Measurements from ENCODE around the gene TMEM44.
"Not testable (repeated sequence)": the region's sequence is repeated elsewhere in the genome, so short reads cannot be mapped to it uniquely, and the experiment has no call there.

The TMEM44 gene

GRCh38 chr3:194608981-194609380 lies 24.2 kb downstream of the TMEM44 start:
- DNase-seq: no peak

DNA sequence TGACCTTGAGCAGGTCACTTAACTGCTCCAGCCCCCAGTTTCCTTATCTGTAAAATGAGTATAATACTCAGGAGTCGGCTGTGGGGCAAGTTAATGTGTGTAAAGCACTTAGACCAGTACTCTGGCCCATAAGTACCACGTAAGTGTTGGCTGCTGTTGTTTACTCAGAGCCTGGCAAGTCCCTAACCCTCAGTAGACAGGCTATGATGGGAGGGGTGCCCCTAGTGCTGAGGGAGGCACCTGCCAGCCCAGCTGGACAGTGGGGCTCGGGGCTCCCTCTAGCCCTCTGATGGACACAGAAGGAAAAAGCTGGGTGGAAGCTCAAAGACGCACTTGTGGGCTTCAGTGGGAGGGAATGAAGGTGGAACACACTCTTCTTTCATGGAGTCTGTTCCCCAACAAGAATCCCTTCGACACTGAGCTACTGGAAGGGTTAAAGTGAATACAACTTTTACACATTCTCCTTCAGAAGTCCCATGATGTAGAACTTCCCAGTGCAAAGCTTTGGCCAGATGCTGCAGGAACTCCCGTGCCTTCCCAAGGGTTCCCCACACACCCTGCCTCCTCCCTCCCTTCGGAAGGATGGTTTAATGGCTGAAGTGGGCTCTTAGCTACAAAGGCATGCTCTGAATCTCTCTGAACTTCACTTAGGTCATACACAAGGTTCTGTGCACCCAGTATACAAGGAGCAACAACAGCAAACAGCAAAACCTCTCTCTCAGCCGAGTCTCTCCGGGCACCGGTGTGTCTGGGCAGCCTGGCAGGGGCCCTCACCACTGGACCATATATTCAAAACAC lies 25.4 kb downstream of the TMEM44 start:
- no peak for DNase-seq

DNA sequence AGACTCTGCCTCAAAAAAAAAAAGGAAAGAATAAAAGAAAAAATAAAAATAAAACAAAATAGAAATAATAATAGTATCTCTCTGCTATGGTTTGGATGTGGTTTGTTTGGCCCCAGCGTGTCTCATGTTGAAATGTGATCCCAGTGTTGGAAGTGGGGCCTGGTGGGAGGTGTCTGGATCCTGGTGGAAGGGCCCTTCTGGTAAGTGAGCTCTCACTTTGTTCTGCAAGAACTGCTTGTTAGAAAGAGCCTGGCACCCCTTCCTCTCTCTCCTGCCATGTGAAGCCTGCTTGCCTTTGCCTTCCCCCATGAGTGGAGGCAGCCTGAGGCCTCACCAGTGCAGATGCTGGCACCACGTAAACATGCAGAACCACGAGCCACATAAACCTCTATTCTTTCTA lies 26.3 kb downstream of the TMEM44 start:
- no peak for DNase-seq

GRCh38 chr3:194606163-194606562 lies 27.1 kb downstream of the TMEM44 start:
- DNase-seq: no peak

DNA sequence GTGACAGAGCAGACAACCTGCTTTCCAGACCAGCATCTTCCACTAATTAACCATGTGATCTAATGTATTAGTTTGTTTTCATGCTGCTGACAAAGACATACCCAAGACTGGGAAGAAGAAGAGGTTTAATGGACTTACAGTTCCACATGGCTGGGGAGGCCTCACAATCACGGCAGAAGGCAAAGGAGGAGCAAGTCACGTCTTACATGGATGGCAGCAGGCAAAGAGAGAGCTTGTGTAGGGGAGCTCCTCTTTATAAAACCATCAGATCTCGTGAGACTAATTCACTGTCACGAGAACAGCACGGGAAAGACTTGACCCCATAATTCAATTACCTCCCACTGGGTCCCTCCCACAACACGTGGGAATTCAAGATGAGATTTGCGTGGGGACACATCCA lies 27.9 kb downstream of the TMEM44 start:
- DNase-seq: not testable (repeated sequence)

GRCh38 chr3:194604837-194605236 lies 28.4 kb downstream of the TMEM44 start:
- no peak for DNase-seq

DNA sequence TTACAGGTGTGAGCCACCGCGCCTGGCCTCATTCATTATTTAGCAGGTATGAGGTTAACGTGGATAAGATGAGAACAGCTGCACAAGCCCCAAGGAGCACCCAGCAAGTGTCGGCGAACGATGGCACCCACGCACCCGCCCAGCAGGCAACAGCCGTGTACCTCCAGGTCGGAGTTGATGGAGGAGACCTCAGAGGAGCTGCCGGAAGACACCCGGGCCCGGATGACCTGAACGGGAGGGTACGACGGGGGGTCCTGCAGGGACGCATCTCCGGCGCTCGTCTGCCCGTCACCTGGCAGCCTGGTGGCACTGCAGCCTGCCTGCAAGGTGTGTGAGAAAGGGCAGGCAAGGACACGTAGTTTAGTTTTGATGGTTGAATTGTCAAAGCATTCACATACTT lies 29.1 kb downstream of the TMEM44 start:
- DNase-seq: no peak

DNA sequence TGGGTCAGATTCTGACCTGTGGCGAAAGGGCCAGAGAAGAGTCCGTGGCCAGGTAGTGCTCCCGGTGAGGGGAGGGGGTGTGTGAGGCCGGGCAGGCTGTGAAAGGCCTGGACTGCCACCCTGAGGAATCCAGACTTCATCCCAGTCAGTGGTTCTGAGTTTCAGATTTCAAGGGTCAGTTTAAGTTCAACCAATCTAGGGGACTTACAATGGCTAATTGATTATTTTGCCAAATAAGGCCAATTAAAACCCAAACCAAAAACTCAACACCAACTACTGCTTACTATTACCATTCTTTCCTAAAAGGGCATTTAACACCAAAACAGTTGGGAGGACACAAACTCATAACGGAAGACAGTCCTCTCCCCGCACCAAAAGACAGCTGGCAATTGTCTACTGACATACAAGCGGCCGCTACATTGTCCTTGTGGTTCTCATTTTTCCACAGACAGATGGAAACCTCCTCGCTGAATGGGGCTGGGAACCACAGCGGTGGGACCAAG lies 30.5 kb downstream of the TMEM44 start:
- no peak for DNase-seq

GRCh38 chr3:194598771-194599557 lies 34.3 kb downstream of the TMEM44 start:
- no peak for DNase-seq

DNA sequence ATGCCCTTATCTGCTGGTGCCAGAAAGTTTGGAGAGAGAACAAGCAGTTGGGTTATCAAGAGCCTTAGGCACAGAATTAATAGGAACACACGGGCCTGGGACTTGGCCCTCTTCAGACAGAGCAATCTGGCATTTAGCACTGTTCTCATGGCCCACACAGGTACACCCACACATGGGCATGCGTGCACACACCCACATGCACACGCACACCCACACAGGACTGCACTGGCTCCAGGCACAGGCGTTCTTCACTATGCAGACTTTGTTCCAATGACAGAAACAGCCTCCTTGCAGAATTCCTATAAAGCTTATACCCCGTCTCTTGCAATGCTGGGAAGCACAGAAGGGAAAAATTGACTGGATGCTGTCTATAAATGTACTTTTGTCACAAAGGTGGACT lies 36.3 kb downstream of the TMEM44 start:
- no peak for DNase-seq

- peak; percentile 73 for DNase-seq
These were observed 40.1 kb downstream of the TMEM44 start for GRCh38 chr3:194592798-194593752.

DNA sequence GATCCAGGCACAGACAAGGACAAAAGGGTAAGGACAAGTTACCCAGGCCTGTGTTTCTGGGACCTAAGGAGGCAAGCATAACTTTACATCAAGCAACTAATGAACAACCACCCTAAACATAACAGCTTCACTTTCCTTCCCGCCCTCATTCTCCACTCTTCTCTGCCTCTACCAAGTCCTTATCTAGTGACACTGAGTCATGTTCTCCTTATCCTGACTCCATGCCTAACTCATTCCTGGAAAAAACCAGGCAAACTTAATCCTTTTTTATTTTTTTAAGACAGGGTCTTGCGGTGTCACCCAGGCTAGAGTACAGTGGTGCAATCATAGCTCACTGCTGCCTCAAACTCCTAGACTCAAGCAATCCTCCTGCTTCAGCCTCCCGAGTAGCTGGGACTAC lies 44.5 kb downstream of the TMEM44 start:
- DNase-seq: no peak

DNA sequence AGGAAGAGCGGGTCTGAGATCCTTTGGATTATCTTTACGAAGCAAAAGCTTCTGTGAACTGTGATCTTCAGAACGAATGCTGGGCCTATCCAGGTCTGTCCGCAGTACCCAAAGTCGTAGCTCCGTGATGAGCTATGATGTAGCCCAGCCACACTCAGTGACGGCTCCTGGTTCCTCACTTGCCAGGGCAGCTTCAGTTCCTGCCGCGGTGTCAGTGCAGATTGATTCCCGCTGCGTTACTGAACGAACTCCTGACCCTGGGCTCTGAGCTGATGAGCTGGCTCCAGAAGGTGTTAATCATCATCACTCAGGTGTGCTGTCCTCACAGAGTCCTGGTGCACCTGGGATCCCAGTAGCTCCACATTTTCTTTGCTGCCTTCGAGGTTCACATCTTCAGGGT lies 45.0 kb downstream of the TMEM44 start:
- no peak for DNase-seq

DNA sequence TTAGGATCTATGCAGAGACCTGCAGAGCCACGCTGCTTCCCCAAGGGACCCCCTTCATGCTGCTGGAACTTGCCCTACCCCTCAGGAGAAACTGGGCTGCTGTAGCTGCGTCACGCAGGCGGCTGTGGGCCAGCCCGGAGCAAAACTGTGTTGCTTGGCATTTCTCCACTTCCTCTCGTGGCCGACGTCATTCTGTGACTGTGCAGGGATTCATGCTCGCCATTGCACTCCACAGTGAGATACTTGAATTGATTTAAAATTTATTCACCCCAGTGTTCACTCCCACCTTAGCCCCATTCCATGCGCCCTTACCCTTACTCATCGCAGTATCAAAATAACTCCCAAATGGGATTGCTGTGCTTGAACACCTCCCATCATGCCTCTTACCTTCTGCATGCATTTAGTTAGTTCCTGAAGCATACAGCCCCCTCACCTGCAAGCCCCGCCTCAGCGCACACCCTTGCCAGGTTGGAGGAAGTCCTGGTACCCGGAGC lies 45.7 kb downstream of the TMEM44 start:
- DNase-seq: no peak

DNA sequence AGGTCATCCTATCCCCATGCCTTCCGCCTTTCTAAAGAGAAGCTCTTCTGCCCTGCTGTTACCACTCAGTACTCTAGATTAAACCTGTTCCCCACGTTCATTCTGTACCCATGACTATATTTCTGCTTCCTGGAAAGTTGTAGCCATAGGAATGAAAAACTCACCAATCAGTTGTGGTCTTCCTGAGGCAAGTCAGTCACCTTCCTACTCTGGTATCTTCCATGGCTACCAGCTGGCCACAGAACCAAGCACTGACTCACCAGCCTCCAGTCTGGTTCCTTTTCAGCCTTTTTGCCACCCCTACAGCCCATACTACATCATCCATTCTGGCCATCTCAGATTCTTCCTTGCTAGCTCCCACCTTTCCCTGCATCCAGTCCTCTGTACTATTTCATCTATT lies 46.4 kb downstream of the TMEM44 start:
- no peak for DNase-seq

- no peak for DNase-seq
These were observed 47.3 kb downstream of the TMEM44 start for GRCh38 chr3:194585880-194586281.

- DNase-seq: no peak
These were observed 48.4 kb downstream of the TMEM44 start for GRCh38 chr3:194584866-194585265.

DNA sequence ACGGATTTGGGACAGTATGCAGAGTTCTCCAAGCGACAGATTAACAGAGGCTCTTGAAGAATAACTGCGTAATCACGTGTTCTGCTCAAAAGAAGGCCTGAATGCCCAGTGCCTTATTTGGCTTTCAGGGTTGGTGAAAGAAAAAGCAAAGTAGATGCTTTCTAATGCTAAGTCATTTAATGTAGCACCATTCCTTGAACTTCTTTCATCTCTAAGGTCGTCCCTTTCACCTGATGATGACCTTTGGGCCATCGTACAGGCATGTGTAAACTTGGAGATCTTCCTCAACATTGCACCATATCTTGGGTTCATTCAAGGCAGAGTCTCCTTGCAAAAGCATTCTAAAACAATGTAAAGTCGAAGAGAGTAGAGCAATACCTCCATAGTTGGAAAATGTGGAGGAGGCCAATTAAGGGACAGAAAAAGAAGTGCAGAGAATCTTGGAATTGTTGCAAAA lies 48.9 kb downstream of the TMEM44 start:
- no peak for DNase-seq

GRCh38 chr3:194582196-194582905 lies 50.9 kb downstream of the TMEM44 start:
- DNase-seq: peak; percentile 56

- DNase-seq: no peak
These were observed 54.1 kb downstream of the TMEM44 start for GRCh38 chr3:194579091-194579606.
